Mesendoderm (in vitro differentiated cells): ENCODE measurements around the gene RALGPS1.

ENCODE experiments used
- DNase-seq: peaks from one replicate; pipeline ENCODE4 v3.0.0; 2013
- H2AK5ac ChIP-seq: 2 replicates; pipeline ENCODE4 v1.6.1; 2013; ENCODE audit warnings: low read length, inconsistent platforms
- H2BK120ac ChIP-seq: 2 replicates; pipeline ENCODE4 v1.6.1; 2013; ENCODE audit warnings: low read depth, mild to moderate bottlenecking, low read length, moderate library complexity, mixed read lengths
- H2BK15ac ChIP-seq: replicated peaks from 2 replicates; pipeline ENCODE4 v1.6.1; 2013; ENCODE audit warnings: low read depth, mild to moderate bottlenecking, moderate library complexity
- H2BK5ac ChIP-seq: 2 replicates; pipeline ENCODE4 v1.6.1; 2013; ENCODE audit warnings: low read length, inconsistent platforms
- H3K18ac ChIP-seq: 2 replicates; pipeline ENCODE4 v1.6.1; 2013; ENCODE audit warnings: mild to moderate bottlenecking, low read length, mixed read lengths
- H3K23ac ChIP-seq: one replicate; pipeline ENCODE4 v1.6.1; 2013; ENCODE audit warnings: low read length
- H3K27ac ChIP-seq: 2 replicates; pipeline ENCODE4 v1.5.1; 2013; ENCODE audit warnings: low read depth, mild to moderate bottlenecking, inconsistent platforms, low read length, moderate library complexity
- H3K27me3 ChIP-seq: 2 replicates; pipeline ENCODE4 v1.6.1; 2013; ENCODE audit warnings: low read length, control low read depth, mild to moderate bottlenecking, inconsistent platforms; ENCODE audit not compliant: insufficient read depth, poor library complexity
- H3K36me3 ChIP-seq: 2 replicates; pipeline ENCODE4 v1.6.1; 2013; ENCODE audit warnings: low read length, inconsistent platforms; ENCODE audit not compliant: control insufficient read depth, insufficient read depth
- H3K4ac ChIP-seq: one replicate; pipeline ENCODE4 v1.6.1; 2013; ENCODE audit warnings: low read depth, mild to moderate bottlenecking, low read length, moderate library complexity
- H3K4me1 ChIP-seq: 2 replicates; pipeline ENCODE4 v1.6.1; 2013; ENCODE audit warnings: low read depth, low read length, inconsistent platforms; ENCODE audit not compliant: control insufficient read depth
- H3K4me2 ChIP-seq: 2 replicates; pipeline ENCODE4 v1.6.1; 2013; ENCODE audit warnings: low read length
- H3K4me3 ChIP-seq: 2 replicates; pipeline ENCODE4 v1.5.1; 2013; ENCODE audit warnings: mild to moderate bottlenecking, low read length
- H3K56ac ChIP-seq: one replicate; pipeline ENCODE4 v1.6.1; 2013; ENCODE audit warnings: low read length
- H3K79me1 ChIP-seq: 2 replicates; pipeline ENCODE4 v1.6.1; 2013; ENCODE audit warnings: low read length, inconsistent platforms
- H3K79me2 ChIP-seq: 2 replicates; pipeline ENCODE4 v1.6.1; 2013; ENCODE audit warnings: mild to moderate bottlenecking, low read length; ENCODE audit not compliant: control insufficient read depth, insufficient read depth
- H3K9ac ChIP-seq: 2 replicates; pipeline ENCODE4 v1.6.1; 2013; ENCODE audit warnings: low read length, inconsistent platforms
- H4K5ac ChIP-seq: one replicate; pipeline ENCODE4 v1.6.1; 2013; ENCODE audit warnings: low read length
- H4K8ac ChIP-seq: one replicate; pipeline ENCODE4 v1.6.1; 2013; ENCODE audit warnings: low read depth, mild to moderate bottlenecking, control low read depth, low read length, moderate library complexity
- WGBS: extraction: QIAGEN DNeasy Blood & Tissue Kit; methylation state at CpG from one replicate; pipeline ENCODE4 v1.1.7; 2013; ENCODE audit warnings: low lambda C conversion rate, missing lambda C conversion rate; ENCODE audit not compliant: insufficient coverage; ENCODE audit errors: extremely low coverage; 5-methylcytosine and 5-hydroxymethylcytosine counted together

The RALGPS1 gene

GRCh38 chr9:127081250-127082185 is 166.9 kb downstream of the RALGPS1 start:
- H3K4me2 ChIP-seq: no peak overlapping the region
- H3K23ac ChIP-seq: no peak overlapping the region
- no CpG with 5 or more reads among the region's 8 CpGs for WGBS
- H3K36me3 ChIP-seq: no peaks in the 10 kb centered on the region
- no peak overlapping the region for H2BK120ac ChIP-seq
- no peak overlapping the region for H3K18ac ChIP-seq
- peaks cover 11% of the 10 kb centered on the region for H3K4me1 ChIP-seq
- no peak for DNase-seq
- no peak overlapping the region for H2AK5ac ChIP-seq
- H3K27ac ChIP-seq: no peak overlapping the region
- no peak overlapping the region for H3K56ac ChIP-seq
- no peaks in the 10 kb centered on the region for H3K27me3 ChIP-seq
- H4K8ac ChIP-seq: no peak overlapping the region
- no peaks in the 10 kb centered on the region for H3K79me2 ChIP-seq
- no peak overlapping the region for H3K9ac ChIP-seq
- H4K5ac ChIP-seq: no peak overlapping the region
- no peak overlapping the region for H3K4me3 ChIP-seq
- no peak overlapping the region for H2BK15ac ChIP-seq
- H3K79me1 ChIP-seq: no peaks in the 10 kb centered on the region
- H3K4ac ChIP-seq: no peak overlapping the region
- no peak overlapping the region for H2BK5ac ChIP-seq

GRCh38 chr9:127083138-127083980 is 168.8 kb downstream of the RALGPS1 start:
- Histone ChIP-seq H3K79me2 (no peaks in the 10 kb centered on the region), H3K27me3 (no peaks in the 10 kb centered on the region), H3K56ac (no peak overlapping the region), H2BK120ac (no peak overlapping the region), H3K79me1 (no peaks in the 10 kb centered on the region), H3K4me1 (no peaks in the 10 kb centered on the region), H4K5ac (no peak overlapping the region), H2BK15ac (no peak overlapping the region), H3K4me2 (no peak overlapping the region), H3K9ac (no peak overlapping the region), H3K36me3 (no peaks in the 10 kb centered on the region), H3K18ac (no peak overlapping the region), H3K23ac (no peak overlapping the region), H2BK5ac (no peak overlapping the region), H3K4me3 (no peak overlapping the region), H3K4ac (no peak overlapping the region), H4K8ac (no peak overlapping the region), H3K27ac (no peak overlapping the region), H2AK5ac (no peak overlapping the region)
- no CpG with 5 or more reads among the region's 5 CpGs for WGBS
- no peak for DNase-seq

DNA sequence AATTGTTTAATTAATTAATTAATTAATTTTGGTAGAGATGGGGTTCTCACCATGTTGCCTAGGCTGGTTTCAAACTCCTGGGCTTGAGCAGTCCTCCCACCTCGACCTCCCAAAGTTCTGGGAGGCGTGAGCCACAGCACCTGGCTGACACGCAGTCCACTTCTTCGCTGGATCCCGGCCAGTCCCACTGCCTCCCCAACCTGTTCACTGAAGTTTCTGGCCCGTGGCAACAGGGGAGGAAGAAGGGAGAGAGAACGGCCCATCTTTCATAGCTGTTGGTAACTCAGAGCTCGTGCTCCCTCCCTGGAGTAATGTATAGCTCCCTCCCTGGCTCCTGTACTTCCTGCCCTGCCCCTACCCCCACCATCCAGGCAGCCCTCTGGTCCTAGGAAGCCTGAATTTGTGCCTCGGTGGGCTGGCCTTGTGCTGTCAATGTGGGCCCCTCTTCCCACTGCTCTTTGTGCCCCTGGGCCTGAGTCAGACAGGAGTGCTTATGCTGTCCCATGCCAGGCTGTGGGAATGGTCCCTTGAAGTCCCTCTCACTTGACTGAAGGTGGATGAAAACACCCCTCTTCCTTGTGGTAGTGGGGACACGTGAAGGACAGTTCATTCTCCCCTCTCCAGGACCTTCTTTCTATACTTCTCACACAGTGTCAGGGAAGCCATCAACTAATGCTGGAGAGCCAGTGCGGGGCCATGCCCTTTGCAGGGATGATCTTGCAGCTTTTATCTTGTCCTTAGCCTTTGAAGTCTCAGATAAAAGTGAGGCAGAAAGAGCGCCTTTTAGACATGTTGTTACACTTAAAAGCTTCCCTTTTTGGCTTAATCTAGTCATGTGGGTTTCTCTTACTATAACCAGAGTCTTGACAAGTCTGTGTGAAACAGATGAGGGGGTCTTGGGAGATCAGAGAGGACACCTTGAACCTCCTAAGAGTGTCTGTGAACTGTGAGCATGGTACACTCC is 169.8 kb downstream of the RALGPS1 start:
- no peak overlapping the region for H2AK5ac ChIP-seq
- WGBS: no CpG with 5 or more reads among the region's 12 CpGs
- no peak overlapping the region for H4K5ac ChIP-seq
- H3K4me1 ChIP-seq: no peaks in the 10 kb centered on the region
- no peak overlapping the region for H3K4me3 ChIP-seq
- H3K4ac ChIP-seq: no peak overlapping the region
- H2BK5ac ChIP-seq: no peak overlapping the region
- no peak overlapping the region for H3K9ac ChIP-seq
- no peak overlapping the region for H3K27ac ChIP-seq
- H3K18ac ChIP-seq: no peak overlapping the region
- H3K4me2 ChIP-seq: no peak overlapping the region
- peak overlapping the region; percentile 15 for H3K23ac ChIP-seq
- no peak overlapping the region for H4K8ac ChIP-seq
- H3K79me2 ChIP-seq: no peaks in the 10 kb centered on the region
- H3K79me1 ChIP-seq: no peaks in the 10 kb centered on the region
- no peak overlapping the region for H2BK15ac ChIP-seq
- H3K27me3 ChIP-seq: no peaks in the 10 kb centered on the region
- no peak overlapping the region for H2BK120ac ChIP-seq
- no peak for DNase-seq
- no peak overlapping the region for H3K56ac ChIP-seq
- H3K36me3 ChIP-seq: no peaks in the 10 kb centered on the region

GRCh38 chr9:127085186-127085585 is 170.6 kb downstream of the RALGPS1 start:
- no peaks in the 10 kb centered on the region for H3K27me3 ChIP-seq
- H3K23ac ChIP-seq: no peak overlapping the region
- no peaks in the 10 kb centered on the region for H3K36me3 ChIP-seq
- no CpG with 5 or more reads among the region's 2 CpGs for WGBS
- H3K56ac ChIP-seq: no peak overlapping the region
- H3K4me3 ChIP-seq: no peak overlapping the region
- no peak overlapping the region for H2AK5ac ChIP-seq
- no peak overlapping the region for H3K18ac ChIP-seq
- no peaks in the 10 kb centered on the region for H3K4me1 ChIP-seq
- no peak overlapping the region for H3K27ac ChIP-seq
- H4K5ac ChIP-seq: no peak overlapping the region
- no peak overlapping the region for H3K9ac ChIP-seq
- H3K4ac ChIP-seq: no peak overlapping the region
- no peaks in the 10 kb centered on the region for H3K79me2 ChIP-seq
- H4K8ac ChIP-seq: no peak overlapping the region
- H2BK5ac ChIP-seq: no peak overlapping the region
- no peak for DNase-seq
- H2BK120ac ChIP-seq: no peak overlapping the region
- no peak overlapping the region for H3K4me2 ChIP-seq
- H2BK15ac ChIP-seq: no peak overlapping the region
- no peaks in the 10 kb centered on the region for H3K79me1 ChIP-seq

DNA sequence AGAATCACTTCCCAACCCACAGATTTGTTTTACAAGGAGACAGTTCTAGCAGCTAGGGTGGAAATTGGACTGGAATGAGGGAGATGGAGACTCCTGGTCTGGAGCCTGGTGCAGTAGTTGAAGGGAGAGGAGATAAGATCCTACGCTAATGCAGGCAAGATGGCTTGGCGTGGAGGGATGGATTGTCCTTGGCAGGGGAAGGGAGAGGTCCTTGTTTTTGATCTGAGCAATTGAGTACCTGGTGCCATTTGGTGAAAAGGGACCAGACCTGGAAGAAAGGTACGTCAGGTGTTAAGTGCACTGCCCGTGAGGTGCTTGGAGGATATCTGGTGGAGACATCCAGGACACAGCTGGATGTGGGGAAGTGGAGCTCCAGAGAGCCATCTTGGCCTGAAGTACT is 172.2 kb downstream of the RALGPS1 start:
- no peaks in the 10 kb centered on the region for H3K4me1 ChIP-seq
- WGBS: no CpG with 5 or more reads among the region's 4 CpGs
- H2BK120ac ChIP-seq: no peak overlapping the region
- H3K79me1 ChIP-seq: no peaks in the 10 kb centered on the region
- no peak overlapping the region for H3K4me2 ChIP-seq
- no peak overlapping the region for H3K27ac ChIP-seq
- no peaks in the 10 kb centered on the region for H3K36me3 ChIP-seq
- no peak overlapping the region for H4K5ac ChIP-seq
- no peak overlapping the region for H2BK15ac ChIP-seq
- no peak overlapping the region for H4K8ac ChIP-seq
- no peak overlapping the region for H3K4me3 ChIP-seq
- H3K27me3 ChIP-seq: no peaks in the 10 kb centered on the region
- H3K23ac ChIP-seq: no peak overlapping the region
- no peak overlapping the region for H3K18ac ChIP-seq
- no peak overlapping the region for H2BK5ac ChIP-seq
- H3K4ac ChIP-seq: no peak overlapping the region
- no peak for DNase-seq
- H3K9ac ChIP-seq: no peak overlapping the region
- no peaks in the 10 kb centered on the region for H3K79me2 ChIP-seq
- H3K56ac ChIP-seq: no peak overlapping the region
- no peak overlapping the region for H2AK5ac ChIP-seq
